ENCODE data around the gene WARS2.

Gene WARS2

GRCh38 chr1:119001181-119002027 lies 139.0 kb downstream of the WARS2 start:
- TF ChIP-seq ZFX (IDR thresholded peaks at IDR 0.05; ENCODE audit: borderline replicate concordance) = no peak
- no peak for TF ChIP-seq CTCF (IDR thresholded peaks at IDR 0.05)
- no peak overlapping the region for H3K27ac ChIP-seq

GRCh38 chr1:119000371-119001180 lies 139.9 kb downstream of the WARS2 start:
- H3K27ac ChIP-seq = no peak overlapping the region
- TF ChIP-seq CTCF (IDR thresholded peaks at IDR 0.05) (no peak), ZFX (IDR thresholded peaks at IDR 0.05; ENCODE audit: borderline replicate concordance) (no peak)

GRCh38 chr1:118999348-119000071 lies 140.9 kb downstream of the WARS2 start:
- TF ChIP-seq ZFX (IDR thresholded peaks at IDR 0.05; ENCODE audit: borderline replicate concordance) = no peak
- TF ChIP-seq CTCF (IDR thresholded peaks at IDR 0.05) = no peak
- H3K27ac ChIP-seq = no peak overlapping the region

GRCh38 chr1:118998171-118998570 lies 142.3 kb downstream of the WARS2 start:
- no peak for TF ChIP-seq CTCF (IDR thresholded peaks at IDR 0.05)
- no peak for TF ChIP-seq ZFX (IDR thresholded peaks at IDR 0.05; ENCODE audit: borderline replicate concordance)
- no peak overlapping the region for H3K27ac ChIP-seq

- TF ChIP-seq ZFX (IDR thresholded peaks at IDR 0.05; ENCODE audit: borderline replicate concordance) (no peak), CTCF (IDR thresholded peaks at IDR 0.05) (no peak)
Observed at GRCh38 chr1:118997225-118997624, 143.2 kb downstream of the WARS2 start.

GRCh38 chr1:118995312-118996016 lies 145.0 kb downstream of the WARS2 start:
- TF ChIP-seq CTCF (IDR thresholded peaks at IDR 0.05) (no peak), ZFX (IDR thresholded peaks at IDR 0.05; ENCODE audit: borderline replicate concordance) (no peak)
- H3K27ac ChIP-seq = no peak overlapping the region

More at GRCh38 chr1:118997225-118997624, 143.2 kb downstream of the WARS2 start:
- no peak overlapping the region for H3K27ac ChIP-seq
